NCI-H187 (cell line): Measurements from ENCODE around the gene ATP7B.

Source experiments
- DNase-seq, 2 experiments: peaks; one replicate each; lab custom pipeline; 2025; lab: John Stamatoyannopoulos, UW

Gene ATP7B

GRCh38 chr13:51978796-51979556 lies 32.3 kb downstream of the ATP7B start:
- DNase-seq: no peak

DNA sequence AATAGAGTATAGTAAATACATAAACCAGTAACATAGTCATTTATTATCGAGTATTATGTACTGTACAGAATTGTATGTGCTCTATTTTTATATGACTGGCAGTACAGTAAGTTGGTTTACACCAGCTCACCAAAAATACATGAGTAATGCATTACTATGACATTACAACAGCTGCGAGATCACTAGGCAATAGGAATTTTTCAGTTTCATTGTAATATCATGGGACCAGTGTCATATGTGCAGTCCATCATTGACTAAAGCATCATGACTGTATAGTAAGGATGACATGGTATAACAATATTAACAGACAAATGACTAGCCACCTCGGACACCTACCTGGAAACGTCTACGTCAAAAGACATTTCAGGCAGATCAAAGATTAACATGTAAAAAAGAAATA lies 33.6 kb downstream of the ATP7B start:
- DNase-seq: no peak

GRCh38 chr13:51976890-51977289 lies 34.4 kb downstream of the ATP7B start:
- no peak for DNase-seq

DNA sequence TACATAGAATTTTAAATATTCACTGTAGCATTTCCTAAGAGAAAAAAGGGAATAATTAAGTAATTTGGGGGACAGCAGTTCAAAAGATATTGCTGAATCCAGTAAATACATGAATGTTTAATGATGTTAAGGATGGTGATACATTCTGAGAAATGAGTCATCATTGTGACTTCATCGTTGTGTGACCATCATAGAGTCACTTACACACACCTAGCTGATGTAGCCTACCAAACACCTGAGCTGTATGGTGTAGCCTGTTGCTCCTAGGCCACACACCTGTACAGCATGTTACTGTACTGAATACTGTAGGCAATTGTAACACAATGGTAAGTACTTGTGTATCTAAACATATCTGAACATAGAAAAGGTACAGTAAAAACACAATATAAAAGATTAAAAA lies 34.8 kb downstream of the ATP7B start:
- DNase-seq: no peak

DNA sequence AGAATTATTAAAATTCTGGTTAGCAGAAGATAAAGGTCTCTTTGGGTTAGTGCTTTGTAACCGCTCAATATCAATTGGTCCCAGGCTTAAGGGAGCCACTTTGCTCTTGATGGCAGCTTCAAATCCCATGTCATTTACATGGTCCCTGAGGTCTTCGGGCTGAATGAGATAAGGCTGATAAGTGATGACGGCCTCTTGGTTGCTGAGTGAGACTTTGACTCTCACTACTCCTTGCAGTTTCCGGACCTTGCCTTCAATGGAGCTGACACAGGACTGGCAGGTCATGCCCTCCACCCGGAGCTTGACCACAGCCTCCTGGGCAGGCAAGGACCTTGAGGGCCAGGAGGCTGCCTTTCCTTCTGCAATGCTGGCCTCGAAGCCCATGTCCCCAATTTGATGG lies 36.8 kb downstream of the ATP7B start:
- no peak for DNase-seq

GRCh38 chr13:51971520-51972426 lies 39.5 kb downstream of the ATP7B start:
- no peak for DNase-seq

- no peak for DNase-seq
Measured at GRCh38 chr13:51970349-51970748, 40.9 kb downstream of the ATP7B start.

DNA sequence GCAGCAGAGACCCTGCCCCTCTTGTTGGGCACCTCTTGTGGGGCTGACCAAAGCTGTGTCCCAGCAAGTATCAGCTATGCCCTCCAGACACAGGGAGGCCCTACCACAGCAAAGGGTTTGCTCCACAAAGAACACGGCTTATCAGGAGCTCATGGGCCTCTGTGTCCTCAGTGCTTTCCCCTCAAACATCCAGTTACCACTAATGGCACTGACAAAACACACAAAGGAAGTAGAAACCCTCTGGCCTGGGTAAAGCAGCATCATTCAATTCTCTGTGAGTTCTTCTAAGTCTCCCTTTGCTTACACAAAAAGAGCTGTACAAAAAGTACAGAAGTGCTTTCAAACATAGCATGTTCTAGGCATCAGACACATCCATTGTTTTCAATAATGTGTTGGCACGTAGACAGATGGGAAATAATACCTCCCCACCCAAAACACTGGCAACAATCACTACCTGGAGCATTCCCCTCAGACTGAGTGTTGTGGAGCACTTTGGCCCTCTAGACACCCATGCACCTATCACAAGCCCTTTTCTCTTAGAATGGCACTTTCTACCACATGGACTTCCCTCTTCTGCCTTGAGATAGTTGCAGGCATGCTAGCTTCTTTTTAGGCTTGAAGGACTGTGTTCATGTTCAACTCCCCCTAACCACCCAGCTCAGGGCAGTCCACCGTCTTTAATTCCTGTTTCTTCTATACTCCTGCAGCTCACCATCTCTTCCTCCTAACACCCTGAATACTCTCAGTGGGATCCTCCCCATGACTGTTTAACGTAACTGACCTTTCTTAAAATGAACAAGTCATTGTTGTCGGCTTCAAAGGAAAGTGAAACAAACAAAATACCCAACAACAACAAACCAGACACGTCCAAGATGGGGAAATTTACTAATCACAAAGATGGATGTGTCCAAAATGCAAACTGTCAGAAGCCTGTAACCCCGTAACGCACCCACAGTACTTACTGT lies 43.5 kb downstream of the ATP7B start:
- no peak for DNase-seq

- DNase-seq: no peak
Measured at GRCh38 chr13:51966186-51966585, 45.1 kb downstream of the ATP7B start.

- no peak for DNase-seq
Measured at GRCh38 chr13:51961493-51962403, 49.5 kb downstream of the ATP7B start.

GRCh38 chr13:51960766-51961165 lies 50.5 kb downstream of the ATP7B start:
- DNase-seq: no peak

- DNase-seq: no peak
Measured at GRCh38 chr13:51959773-51960172, 51.5 kb downstream of the ATP7B start.

GRCh38 chr13:51958217-51958547 lies 53.1 kb downstream of the ATP7B start:
- DNase-seq: no peak

DNA sequence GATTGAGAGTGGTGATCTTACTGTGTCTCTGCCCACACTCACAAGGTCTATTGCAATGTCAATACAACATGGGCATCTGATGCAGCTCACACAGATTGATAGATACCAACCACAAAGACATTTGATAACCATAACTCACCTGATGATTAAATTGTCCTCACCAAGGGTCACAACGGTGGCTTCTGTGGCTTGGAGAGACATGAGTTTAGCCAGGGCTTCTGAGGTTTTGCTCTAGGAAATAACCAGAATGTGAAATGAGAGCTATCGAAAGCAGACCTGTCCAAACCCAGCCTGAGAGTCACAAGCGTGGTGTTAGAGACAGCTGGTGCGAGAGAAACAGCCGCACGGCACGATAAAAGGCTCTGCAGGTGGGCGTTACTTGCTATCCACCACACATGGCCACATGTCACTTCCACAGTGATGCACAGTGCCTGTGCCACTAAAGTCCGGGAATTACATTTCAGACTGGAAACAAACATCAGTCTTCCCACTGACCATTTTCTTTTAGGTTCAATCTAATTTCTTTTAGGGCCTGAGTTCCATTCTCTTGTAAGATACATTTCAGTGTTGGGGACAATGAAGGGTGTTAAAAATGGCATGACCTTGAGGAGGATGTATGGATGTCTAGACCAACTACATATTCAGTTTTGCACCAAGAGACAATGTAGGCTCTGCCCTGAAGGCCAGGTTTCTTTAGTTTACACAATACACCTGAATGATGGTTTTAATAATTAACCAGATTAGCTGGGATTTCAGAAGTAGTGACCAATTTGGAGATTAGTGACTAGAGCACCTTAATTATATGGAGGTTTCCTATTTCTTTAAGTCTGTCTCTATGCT lies 53.7 kb downstream of the ATP7B start:
- DNase-seq: peak; percentile 13 to 23

DNA sequence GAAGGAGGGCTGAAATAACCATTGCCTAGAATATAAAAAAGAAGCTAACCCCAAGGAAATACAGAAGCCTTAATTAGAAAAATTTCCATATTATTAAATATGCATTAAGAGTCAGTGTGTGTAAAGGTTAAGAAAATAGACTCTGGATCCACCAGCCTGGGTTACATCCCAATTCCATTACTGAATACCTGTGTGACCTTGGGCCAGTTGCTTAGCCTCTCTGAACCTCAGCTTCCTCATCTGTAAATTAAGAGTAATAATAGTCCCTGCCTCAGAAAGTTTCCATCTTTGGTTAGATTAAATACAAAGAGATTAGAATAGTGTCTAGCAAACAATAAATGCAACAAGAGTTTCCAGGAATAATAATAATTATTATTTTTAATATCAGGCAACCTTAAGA lies 54.5 kb downstream of the ATP7B start:
- DNase-seq: no peak

GRCh38 chr13:51955816-51956603 lies 55.2 kb downstream of the ATP7B start:
- DNase-seq: no peak

DNA sequence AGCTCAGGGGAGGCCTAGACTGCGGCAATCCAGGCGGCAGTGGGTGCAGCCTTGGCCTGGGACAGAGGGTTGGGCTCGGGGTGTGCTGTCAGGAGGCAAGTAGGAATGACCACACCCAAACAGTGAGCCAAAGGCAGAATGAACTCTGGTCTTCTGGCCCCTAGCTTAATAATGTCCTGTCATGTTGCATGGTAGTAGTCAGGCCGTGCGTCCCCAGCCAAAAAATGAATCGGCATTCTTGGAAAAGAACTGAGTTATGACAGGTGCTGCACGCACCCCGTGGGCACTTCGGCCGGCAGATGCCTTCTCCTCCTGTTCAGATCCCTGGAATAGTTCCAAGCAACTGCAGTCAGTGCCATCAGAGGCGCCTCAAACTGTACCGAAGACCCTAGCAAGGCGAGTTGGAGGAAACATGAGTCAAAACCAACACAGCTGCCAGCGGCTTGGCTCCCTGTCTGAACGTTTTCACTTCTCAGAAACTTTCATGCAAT lies 55.9 kb downstream of the ATP7B start:
- DNase-seq: no peak

DNA sequence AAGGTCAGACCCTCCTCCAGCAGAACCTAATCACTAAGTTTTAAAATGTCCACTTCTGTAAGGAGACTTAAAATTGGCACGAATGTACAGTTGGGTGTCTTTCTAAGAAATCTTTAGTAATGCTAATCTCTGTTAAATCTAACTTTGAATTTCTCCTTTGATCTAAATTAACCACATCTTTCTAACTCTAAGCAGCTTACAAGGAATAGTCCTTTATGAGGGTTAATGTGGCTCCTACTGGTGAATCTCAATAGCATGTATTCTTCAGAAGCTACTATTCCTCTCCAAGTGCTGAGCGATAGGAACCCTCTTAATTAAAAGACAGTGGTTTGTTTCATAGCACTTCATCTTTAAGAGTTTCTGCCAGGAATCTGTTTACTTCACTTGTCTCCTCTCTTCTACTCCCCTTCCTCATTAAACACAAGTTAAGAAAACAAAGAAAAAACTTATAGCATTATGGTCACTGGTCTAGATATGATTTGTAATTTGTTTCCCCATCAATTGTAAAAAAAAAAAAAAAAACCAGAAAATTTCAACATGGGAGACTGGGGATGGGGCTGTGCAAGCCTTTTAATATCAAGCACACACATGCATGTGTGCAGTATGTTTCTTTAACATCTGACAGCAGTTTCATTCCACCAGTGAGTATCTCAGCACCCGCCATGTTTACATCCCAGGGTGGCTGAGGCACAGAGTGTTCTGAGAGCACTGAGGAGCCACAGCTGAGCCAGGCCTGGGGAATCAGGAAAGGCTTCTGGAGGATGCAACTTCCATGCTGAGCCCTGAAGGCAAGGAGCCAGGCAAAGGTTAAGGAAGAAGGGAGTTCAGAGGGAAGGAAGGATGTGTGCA lies 57.7 kb downstream of the ATP7B start:
- DNase-seq: no peak
